Measurements from ENCODE around the gene IFNL2. TPM values are rescaled to one million over a fixed set of nuclear protein-coding genes. Genes with fewer than 3 reads are reported as not detected.

The IFNL2 gene
- not detected in 5 replicates for total RNA-seq (2022; extraction: Qiagen RNA extraction)

DNA sequence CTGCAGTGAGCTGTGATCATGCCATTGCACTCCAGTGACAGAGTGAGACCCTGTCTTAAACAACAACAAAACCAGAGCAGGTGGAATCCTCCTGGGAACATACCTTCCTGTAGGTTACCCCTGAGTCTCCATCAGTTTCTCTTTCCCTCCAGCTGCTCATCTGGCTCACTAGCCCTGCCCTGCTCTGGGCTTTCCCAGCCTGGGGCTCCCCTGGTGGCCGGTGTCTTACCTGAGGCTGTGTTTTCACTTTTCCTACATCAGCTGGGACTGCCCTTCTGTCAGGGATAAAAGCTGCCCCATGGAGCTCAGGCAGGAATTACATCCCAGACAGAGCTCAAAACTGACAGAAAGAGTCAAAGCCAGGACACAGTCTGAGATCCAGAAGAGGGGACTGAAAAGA is at the start of gene IFNL2:
Gene IFNL2 (plus strand): TSS at position 312 of the 400 bp plus-strand sequence. CDS start 173 bp downstream, outside the sequence.

DNA sequence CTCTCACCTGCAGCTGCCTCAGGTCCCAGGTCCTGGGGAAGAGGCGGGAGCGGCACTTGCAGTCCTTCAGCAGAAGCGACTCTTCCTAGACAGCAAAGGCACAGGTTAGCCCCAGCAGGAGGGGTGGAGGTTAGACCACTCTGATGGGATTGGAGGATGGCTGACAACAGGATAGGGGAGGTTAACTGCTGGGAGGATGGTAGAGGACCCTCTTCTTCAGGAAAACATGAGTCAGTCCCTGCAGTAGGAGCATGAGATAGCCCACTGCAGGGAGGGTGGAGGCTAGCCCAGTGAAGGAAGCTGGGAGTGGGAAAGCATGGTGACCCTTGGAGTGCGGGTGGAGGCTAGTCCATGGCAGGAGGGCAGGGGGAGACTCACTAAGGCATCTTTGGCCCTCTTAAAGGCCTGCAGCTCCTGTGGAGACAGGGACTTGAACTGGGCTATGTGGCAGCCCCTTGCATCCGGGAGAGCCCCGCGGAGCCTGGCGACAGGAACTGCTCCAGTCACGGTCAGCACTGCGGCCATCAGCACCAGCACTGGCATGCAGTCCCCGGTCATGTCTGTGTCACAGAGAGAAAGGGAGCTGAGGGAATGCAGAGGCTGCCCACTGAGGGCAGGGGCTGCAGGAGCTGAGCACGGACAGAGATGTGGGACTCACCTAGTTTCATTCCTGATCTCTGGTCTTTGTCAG is 23.6 kb upstream of the IFNL2 start, which contains the start of gene IFNL3:
Gene IFNL3 (minus strand): TSS at position 597 of the 691 bp plus-strand sequence. CDS start 39 bp downstream, at position 558.

DNA sequence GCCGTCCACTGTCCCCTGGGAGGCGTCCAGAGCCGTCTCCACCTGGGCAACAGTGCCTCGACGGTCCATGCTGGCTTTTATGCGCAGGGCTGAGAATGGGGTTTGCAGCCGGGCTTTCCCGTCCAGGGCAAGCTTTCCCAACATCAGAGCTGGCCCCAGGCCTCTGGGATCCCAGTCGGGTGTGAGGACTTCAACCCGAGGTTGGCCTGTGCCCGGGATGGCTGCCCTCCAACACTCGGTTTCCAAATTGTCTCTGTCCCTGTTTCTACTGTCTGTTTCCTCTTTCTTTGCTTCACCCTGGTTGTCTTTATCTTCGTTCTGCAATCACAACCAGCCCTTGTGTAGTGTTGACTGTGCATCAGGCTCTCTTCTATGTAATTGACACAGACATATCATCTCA is 19.4 kb upstream of the IFNL2 start, which contains the start of gene IFNL4:
Gene IFNL4 (minus strand): TSS at position 51 of the 400 bp plus-strand sequence.

GRCh38 chr19:39296055-39296645 is 28.0 kb downstream of the IFNL2 start, which contains the start of gene IFNL1:
TSS of gene IFNL1 (plus strand) at chr19:39296407. CDS start at chr19:39296422, 15 bp downstream.

Other genes with a start within 250 kb of the IFNL2 start
- 2.1 to 4.5 TPM (median 3.7 TPM) in 5 replicates for gene FBXO27, start 235.8 kb upstream of the IFNL2 start, total RNA-seq (2022; extraction: Qiagen RNA extraction)
- gene ACP7, start 184.0 kb upstream of the IFNL2 start, total RNA-seq (2022; extraction: Qiagen RNA extraction), result 0.02 to 0.07 TPM (median 0.05 TPM) in 5 replicates
- gene PAK4, start 142.6 kb upstream of the IFNL2 start, total RNA-seq (2022; extraction: Qiagen RNA extraction), result 70.5 to 147 TPM (median 134 TPM) in 5 replicates
- 1.0 to 1.7 TPM (median 1.5 TPM) in 5 replicates for gene NCCRP1, start 71.4 kb upstream of the IFNL2 start, total RNA-seq (2022; extraction: Qiagen RNA extraction)
- not detected in 5 replicates for gene SYCN, start 64.1 kb upstream of the IFNL2 start, total RNA-seq (2022; extraction: Qiagen RNA extraction)
- gene IFNL3, start 23.4 kb upstream of the IFNL2 start, total RNA-seq (2022; extraction: Qiagen RNA extraction), result not detected in 5 replicates
- gene IFNL4, start 19.5 kb upstream of the IFNL2 start, total RNA-seq (2022; extraction: Qiagen RNA extraction), result not detected in 5 replicates
- 0.16 to 0.26 TPM in 2 of 5 replicates, not detected in the others for gene IFNL1, start 28.0 kb downstream of the IFNL2 start, total RNA-seq (2022; extraction: Qiagen RNA extraction)
- 6.3 to 10.8 TPM (median 9.6 TPM) in 5 replicates for gene LRFN1, start 52.5 kb downstream of the IFNL2 start, total RNA-seq (2022; extraction: Qiagen RNA extraction)
- 0.31 TPM in 1 of 5 replicates, not detected in the others for gene GMFG, start 67.6 kb downstream of the IFNL2 start, total RNA-seq (2022; extraction: Qiagen RNA extraction)
- 101 to 193 TPM (median 189 TPM) in 5 replicates for gene SAMD4B, start 74.0 kb downstream of the IFNL2 start, total RNA-seq (2022; extraction: Qiagen RNA extraction)
- 70.3 to 88.0 TPM (median 86.0 TPM) in 5 replicates for gene PAF1, start 122.7 kb downstream of the IFNL2 start, total RNA-seq (2022; extraction: Qiagen RNA extraction)
- gene MED29, start 123.0 kb downstream of the IFNL2 start, total RNA-seq (2022; extraction: Qiagen RNA extraction), result 66.9 to 81.5 TPM (median 79.2 TPM) in 5 replicates
- 195 to 324 TPM (median 282 TPM) in 5 replicates for gene ZFP36, start 138.5 kb downstream of the IFNL2 start, total RNA-seq (2022; extraction: Qiagen RNA extraction)
- gene PLEKHG2, start 144.3 kb downstream of the IFNL2 start, total RNA-seq (2022; extraction: Qiagen RNA extraction), result 60.4 to 147 TPM (median 118 TPM) in 5 replicates
- 6,292 to 6,945 TPM (median 6,439 TPM) in 5 replicates for gene RPS16, start 167.6 kb downstream of the IFNL2 start, total RNA-seq (2022; extraction: Qiagen RNA extraction)
- gene SUPT5H, start 177.2 kb downstream of the IFNL2 start, total RNA-seq (2022; extraction: Qiagen RNA extraction), result 141 to 199 TPM (median 189 TPM) in 5 replicates
- 175 to 234 TPM (median 221 TPM) in 5 replicates for gene TIMM50, start 212.4 kb downstream of the IFNL2 start, total RNA-seq (2022; extraction: Qiagen RNA extraction)
- 7.2 to 9.6 TPM (median 9.0 TPM) in 5 replicates for gene DLL3, start 230.6 kb downstream of the IFNL2 start, total RNA-seq (2022; extraction: Qiagen RNA extraction)
- 0.05 TPM in 1 of 5 replicates, not detected in the others for gene SELENOV, start 246.7 kb downstream of the IFNL2 start, total RNA-seq (2022; extraction: Qiagen RNA extraction)

Measured in A549 treated with dexamethasone at 1 μM for 4 hours (cell line).